Measurements from ENCODE around the gene GPR15LG. TPM values are rescaled to one million over a fixed set of nuclear protein-coding genes. Genes with fewer than 3 reads are reported as not detected.

Gene GPR15LG
- total and polyA plus RNA-seq, 2 experiments from 2014 or later, result 0.45 to 2.6 TPM

DNA sequence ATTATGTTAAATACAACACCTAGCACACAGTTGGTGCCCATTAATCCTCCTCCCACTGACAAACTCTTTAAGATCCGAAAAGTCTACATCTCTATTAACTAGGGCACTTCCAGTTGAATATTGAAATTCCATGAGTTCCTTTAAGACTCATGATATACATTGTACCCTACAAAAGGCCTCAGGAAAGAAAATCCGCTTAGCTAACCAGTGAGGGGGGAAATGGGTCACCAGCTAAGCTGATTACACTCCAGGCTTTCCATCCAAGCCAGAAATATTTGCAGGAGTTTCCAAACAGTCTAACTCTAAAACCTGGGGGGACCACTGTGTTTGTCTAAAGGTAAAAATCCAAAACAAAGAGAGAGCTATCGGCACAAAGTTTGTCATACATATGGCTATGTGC lies 53.0 kb downstream of the GPR15LG start:
- Histone ChIP-seq H3K79me2 (no peaks in the 10 kb centered on the region), H3K27me3 (no peaks in the 10 kb centered on the region), H3K4me3 (no peak overlapping the region), H3K9me3 (ENCODE audit: low read depth) (no peaks in the 10 kb centered on the region), H3K36me3 (replicated peaks; ENCODE audit: insufficient read depth, low read depth) (no peaks in the 10 kb centered on the region), H3K4me2 (no peak overlapping the region), H3K4me1 (ENCODE audit: insufficient read depth) (no peaks in the 10 kb centered on the region), H4K20me1 (ENCODE audit: insufficient read depth, poor library complexity, severe bottlenecking) (no peaks in the 10 kb centered on the region), H3K9me2 (replicated peaks; ENCODE audit: insufficient read depth) (no peaks in the 10 kb centered on the region), H2AFZ (no peak overlapping the region), H3K27ac (no peak overlapping the region)
- TF ChIP-seq EZH2 (IDR thresholded peaks at IDR 0.05; ENCODE audit: borderline replicate concordance), result no peak
- TF ChIP-seq EZH2phosphoT487 (IDR thresholded peaks at IDR 0.05; ENCODE audit: low read depth, severe bottlenecking, unreplicated experiment), result no peak
- TF ChIP-seq CTCF (IDR thresholded peaks at IDR 0.05; ENCODE audit: poor library complexity), result no peak
- 75% methylated on average over 3 of the region's 3 CpGs for WGBS (ENCODE audit: low lambda C conversion rate, missing lambda C conversion rate)
- no peak for DNase-seq (ENCODE audit: low spot score)

DNA sequence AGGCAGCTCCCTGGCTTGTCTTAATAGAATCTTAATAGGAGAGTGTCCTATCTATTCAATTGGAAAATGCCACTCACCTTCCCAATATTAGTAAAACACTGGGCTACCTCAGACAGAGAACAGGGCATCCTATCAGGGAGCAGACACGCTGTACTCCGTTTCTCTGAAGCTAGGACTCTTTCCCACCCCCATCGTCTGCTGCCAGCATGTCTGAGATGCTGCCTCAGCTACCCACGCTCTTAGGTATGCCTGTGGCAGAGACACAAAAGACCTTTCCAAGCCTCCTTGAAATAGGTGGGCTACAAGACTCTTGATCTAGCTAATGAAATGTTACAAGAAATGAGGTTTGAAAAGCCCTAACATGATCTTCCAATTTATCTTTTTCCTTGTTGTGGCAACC lies 54.2 kb downstream of the GPR15LG start:
- H3K27ac ChIP-seq, result no peak overlapping the region
- no peaks in the 10 kb centered on the region for H3K9me3 ChIP-seq (ENCODE audit: low read depth)
- WGBS (ENCODE audit: low lambda C conversion rate, missing lambda C conversion rate), result 77% methylated on average over 4 of the region's 4 CpGs
- no peaks in the 10 kb centered on the region for H3K79me2 ChIP-seq
- no peak for TF ChIP-seq EZH2 (IDR thresholded peaks at IDR 0.05; ENCODE audit: borderline replicate concordance)
- no peak for TF ChIP-seq CTCF (IDR thresholded peaks at IDR 0.05; ENCODE audit: poor library complexity)
- TF ChIP-seq EZH2phosphoT487 (IDR thresholded peaks at IDR 0.05; ENCODE audit: low read depth, severe bottlenecking, unreplicated experiment), result no peak
- H3K27me3 ChIP-seq, result no peaks in the 10 kb centered on the region
- H3K9me2 ChIP-seq (replicated peaks; ENCODE audit: insufficient read depth), result no peaks in the 10 kb centered on the region
- H3K4me1 ChIP-seq (ENCODE audit: insufficient read depth), result no peaks in the 10 kb centered on the region
- H4K20me1 ChIP-seq (ENCODE audit: insufficient read depth, poor library complexity, severe bottlenecking), result no peaks in the 10 kb centered on the region
- no peak overlapping the region for H3K4me3 ChIP-seq
- no peak overlapping the region for H2AFZ ChIP-seq
- no peaks in the 10 kb centered on the region for H3K36me3 ChIP-seq (replicated peaks; ENCODE audit: insufficient read depth, low read depth)
- no peak for DNase-seq (ENCODE audit: low spot score)
- H3K4me2 ChIP-seq, result no peak overlapping the region

- 92% methylated on average over 1 of the region's 1 CpG for WGBS (ENCODE audit: low lambda C conversion rate, missing lambda C conversion rate)
Measured at GRCh38 chr10:84230359-84230758, 56.8 kb downstream of the GPR15LG start.

More at GRCh38 chr10:84230359-84230758, 56.8 kb downstream of the GPR15LG start:
- H3K4me1 ChIP-seq (ENCODE audit: insufficient read depth), result no peaks in the 10 kb centered on the region
- TF ChIP-seq CTCF (IDR thresholded peaks at IDR 0.05; ENCODE audit: poor library complexity), result no peak
- no peak for TF ChIP-seq EZH2phosphoT487 (IDR thresholded peaks at IDR 0.05; ENCODE audit: low read depth, severe bottlenecking, unreplicated experiment)
- no peak for TF ChIP-seq EZH2 (IDR thresholded peaks at IDR 0.05; ENCODE audit: borderline replicate concordance)
- no peak overlapping the region for H3K4me2 ChIP-seq
- no peaks in the 10 kb centered on the region for H3K9me2 ChIP-seq (replicated peaks; ENCODE audit: insufficient read depth)
- H4K20me1 ChIP-seq (ENCODE audit: insufficient read depth, poor library complexity, severe bottlenecking), result no peaks in the 10 kb centered on the region
- no peak overlapping the region for H2AFZ ChIP-seq
- no peak overlapping the region for H3K27ac ChIP-seq
- no peaks in the 10 kb centered on the region for H3K79me2 ChIP-seq
- no peak for DNase-seq (ENCODE audit: low spot score)
- no peaks in the 10 kb centered on the region for H3K36me3 ChIP-seq (replicated peaks; ENCODE audit: insufficient read depth, low read depth)
- no peak overlapping the region for H3K4me3 ChIP-seq
- no peaks in the 10 kb centered on the region for H3K27me3 ChIP-seq
- no peaks in the 10 kb centered on the region for H3K9me3 ChIP-seq (ENCODE audit: low read depth)
